NAMALWA (cell line): Measurements from ENCODE around the gene KRTAP10-9.
"Not testable (repeated sequence)": the region's sequence is repeated elsewhere in the genome, so short reads cannot be mapped to it uniquely, and the experiment has no call there.

Experiments used
- DNase-seq: peaks from one replicate; pipeline ENCODE4 v3.0.0-alpha.2; 2015; ENCODE audit warnings: low spot score

The KRTAP10-9 gene

DNA sequence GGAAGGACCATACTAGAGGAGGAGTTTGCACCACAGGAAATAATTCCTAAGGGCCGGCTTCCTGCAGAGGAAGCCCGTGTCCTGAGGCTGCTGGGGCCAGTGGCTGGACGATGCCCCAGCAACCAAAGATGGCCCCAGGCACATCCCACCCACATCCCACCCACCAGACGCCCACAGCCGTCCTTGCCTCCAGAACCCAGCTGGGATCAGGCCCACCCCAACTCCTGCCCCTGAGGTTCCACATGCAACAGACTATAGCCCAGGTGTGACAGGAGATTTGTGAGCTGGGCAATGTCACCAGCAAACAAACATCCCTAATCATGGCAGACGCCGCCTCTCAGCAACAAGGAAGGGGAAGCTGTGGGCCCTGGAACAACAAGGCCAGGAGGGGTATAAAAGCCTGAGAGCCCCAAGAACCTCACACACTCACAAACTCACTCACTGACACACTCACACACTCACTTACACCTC is at the start of gene KRTAP10-9:
KRTAP10-9 (plus strand) TSS at position 421 of the 471 bp plus-strand sequence. CDS start 79 bp downstream, outside the sequence.
- DNase-seq = no peak

DNA sequence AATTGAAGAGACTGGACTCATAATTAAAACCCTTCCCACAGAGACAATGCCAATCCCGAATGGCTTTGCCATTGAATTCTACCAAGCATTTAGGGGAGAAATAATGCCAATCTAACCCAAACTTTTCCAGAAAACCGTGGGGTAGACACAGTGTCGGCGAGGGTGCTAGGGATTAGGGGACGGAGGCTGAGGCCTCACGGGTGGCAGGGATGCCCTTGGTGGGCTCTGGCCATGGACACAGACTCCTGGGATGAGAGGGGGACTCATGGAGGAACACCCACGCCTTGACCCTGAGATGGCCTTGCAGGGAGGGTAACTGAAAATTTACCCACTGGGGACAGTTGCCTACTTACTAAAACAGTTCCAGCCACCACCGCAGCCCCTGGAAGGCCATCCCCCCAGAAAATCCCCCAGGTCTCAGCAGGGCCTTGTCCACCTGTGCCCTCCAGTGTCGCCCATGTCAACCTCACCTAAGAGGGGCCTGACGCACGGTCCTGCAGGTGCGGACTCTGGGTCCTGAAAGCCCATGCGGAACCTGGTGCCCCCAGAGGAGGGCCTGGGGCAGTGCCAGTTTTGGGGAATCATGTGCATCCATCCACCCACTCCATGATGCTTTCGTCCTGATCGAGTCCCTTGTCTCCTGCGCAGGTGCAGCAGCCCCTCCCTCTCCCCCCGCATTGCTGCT is 48.4 kb upstream of the KRTAP10-9 start:
- DNase-seq = no peak

DNA sequence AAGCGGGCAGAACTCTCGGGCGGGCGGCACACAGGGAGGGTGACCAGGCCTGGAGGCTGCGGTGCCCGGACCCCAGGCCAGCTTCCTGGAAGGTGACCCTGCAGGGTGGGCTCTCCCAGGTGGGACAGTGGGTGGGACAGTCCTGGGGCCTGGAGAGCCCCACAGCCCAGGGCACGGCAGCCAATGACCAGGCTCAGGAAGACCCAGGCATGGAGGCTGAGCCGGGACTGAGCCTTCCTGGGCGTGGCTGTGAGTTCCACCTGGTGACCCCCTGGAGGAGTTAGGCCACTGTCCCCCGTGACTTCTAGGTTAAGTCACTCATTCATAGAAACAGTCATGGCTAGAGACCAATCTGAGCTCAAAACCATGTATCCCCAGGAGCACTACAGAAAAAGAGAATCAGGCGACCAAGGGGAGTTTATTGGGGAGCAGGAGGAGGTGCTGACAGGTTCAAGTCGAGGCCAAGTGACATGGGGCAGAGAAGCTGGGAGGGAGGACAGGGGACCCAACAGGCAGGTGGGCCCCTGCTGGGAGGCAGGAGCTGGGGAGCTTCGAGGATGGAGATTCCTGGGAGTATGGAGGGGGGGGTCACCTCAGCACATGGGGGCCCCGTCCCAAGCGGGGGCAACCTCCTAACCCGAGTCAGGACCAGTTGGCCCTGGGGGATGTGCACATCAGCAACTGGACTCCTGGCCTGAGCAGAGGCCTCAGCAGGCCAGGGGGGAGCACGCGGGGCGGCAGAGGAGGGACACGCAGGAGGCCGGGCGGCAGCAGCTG is 47.6 kb upstream of the KRTAP10-9 start:
- DNase-seq = no peak

- no peak for DNase-seq
These were observed 47.1 kb upstream of the KRTAP10-9 start for GRCh38 chr21:44579833-44580144.

DNA sequence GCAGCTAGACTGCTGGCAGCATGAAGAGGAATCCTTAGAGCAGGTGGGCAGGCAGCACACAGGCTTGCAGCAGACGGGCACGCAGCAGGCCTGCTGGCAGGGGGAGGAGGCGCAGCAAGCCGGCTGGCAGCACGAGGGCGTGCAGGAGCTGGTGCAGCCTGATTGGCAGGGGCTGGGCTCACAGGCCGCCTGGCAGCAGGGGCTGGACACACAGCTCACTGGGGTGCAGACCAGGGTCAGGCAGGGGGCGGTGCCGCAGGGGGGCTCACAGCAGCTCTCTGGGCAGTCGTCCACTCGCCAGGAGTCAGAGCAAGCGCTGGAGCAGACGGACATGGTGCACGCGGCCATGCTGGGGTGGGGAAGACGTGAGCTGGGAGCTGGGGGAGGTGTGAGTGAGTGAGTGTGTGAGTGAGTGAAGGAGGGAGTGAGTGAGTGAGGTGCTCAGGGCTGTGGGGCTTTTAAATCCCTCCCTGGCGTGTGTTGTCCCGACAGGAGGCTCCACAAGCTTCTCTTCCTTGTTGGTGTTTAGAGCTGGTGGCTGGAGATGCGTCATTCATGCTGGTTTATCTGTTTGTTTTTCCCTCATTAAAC is 46.6 kb upstream of the KRTAP10-9 start, which contains the start of gene KRTAP10-5:
KRTAP10-5 (minus strand) TSS at position 374 of the 591 bp plus-strand sequence; CDS start at position 348, 26 bp downstream.
- DNase-seq = not testable (repeated sequence)

DNA sequence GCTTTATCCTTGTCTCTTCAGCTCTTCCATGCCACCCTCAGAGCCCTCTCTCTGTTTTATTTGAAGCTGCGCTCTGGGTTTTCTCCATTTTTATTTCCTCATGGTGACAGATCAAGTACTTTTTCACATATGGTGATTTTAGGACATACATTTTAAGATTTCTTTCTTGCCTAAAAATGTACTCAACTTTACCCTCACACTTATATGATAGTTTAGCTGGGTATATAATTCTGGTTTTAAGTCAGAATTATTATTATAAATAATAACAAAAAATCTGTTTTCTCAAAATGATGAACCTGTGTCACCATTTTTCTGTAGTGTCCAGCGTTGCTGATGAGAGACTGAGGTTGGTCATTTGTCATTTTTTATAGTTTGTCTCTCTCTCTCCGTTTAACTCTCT is 45.7 kb upstream of the KRTAP10-9 start:
- DNase-seq = no peak

GRCh38 chr21:44582055-44582454 is 44.8 kb upstream of the KRTAP10-9 start:
- no peak for DNase-seq

- no peak for DNase-seq
These were observed 43.6 kb upstream of the KRTAP10-9 start for GRCh38 chr21:44583089-44583799.

DNA sequence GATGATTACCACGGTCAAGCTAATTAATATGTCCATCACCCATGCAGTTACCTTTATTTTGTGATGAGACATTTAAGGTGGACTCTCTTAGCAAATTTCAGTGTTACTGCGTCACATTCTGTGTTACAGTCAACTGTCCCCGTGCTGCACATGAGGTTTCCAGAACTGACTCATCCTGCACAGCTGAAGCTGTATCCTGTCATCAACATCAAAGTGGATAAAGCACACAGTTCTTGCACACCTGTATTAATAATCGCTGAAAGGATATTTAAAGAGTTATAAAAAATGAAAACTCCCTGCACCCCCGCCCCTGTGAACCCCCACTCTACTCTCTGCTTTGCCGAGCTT is 43.1 kb upstream of the KRTAP10-9 start:
- DNase-seq = no peak

- DNase-seq = no peak
These were observed 41.0 kb upstream of the KRTAP10-9 start for GRCh38 chr21:44585892-44586291.

- DNase-seq = no peak
These were observed 37.8 kb upstream of the KRTAP10-9 start for GRCh38 chr21:44589094-44589493.

DNA sequence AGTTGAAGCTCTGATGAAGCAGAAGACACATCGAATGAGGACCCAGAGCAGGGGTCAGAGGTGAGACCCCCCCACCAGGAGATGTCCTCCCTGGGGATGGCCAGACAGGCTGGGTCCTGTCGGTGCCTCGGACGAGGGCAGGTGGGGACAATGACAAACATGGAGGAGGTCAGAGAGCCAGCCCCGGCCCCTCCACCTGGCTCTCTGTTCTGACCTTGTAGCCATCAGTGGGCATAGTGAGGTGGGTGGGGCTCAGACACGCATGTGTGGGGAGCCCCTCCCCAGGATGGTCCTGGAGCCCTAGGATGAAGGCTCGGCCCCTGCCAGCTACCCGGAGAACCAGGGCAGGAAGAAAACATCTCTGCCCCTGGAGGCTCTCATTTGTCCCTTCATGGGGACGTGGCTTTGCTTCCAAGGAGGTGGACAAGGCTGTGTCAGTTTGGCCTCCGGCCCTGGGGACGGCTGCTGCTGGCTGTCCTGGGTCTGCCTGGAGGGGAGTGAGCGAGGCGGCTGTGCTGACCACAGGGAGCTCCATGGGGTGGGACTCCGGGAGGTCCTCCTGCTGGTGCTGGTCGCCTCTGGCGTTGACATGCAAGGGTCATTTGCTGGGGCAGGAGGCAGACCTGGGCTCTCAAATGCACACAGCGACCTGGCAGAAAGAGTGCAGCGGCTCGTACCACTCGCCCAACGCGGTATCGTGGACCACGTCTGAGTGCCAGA is 37.1 kb upstream of the KRTAP10-9 start:
- DNase-seq = no peak

DNA sequence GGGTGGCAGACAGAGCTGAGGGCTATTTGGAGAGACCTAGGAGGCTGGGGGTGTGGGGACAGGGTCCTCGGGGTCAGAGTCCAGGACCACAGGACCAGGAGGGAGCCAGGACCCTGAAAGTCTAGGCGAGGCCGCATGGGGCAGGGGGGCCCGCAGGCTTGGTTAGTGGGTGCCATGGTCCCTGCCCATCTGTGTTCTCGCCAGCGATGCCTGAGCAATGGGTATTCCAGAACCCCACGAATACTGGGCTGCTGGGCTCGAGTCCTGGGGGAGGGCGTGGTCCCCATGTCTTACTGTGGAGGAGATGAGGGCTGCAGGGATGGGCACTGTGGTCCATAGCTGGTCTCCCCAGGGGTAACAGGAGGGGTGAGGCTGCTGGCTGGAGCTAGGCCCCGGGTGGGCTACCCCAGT is 36.6 kb upstream of the KRTAP10-9 start:
- no peak for DNase-seq

DNA sequence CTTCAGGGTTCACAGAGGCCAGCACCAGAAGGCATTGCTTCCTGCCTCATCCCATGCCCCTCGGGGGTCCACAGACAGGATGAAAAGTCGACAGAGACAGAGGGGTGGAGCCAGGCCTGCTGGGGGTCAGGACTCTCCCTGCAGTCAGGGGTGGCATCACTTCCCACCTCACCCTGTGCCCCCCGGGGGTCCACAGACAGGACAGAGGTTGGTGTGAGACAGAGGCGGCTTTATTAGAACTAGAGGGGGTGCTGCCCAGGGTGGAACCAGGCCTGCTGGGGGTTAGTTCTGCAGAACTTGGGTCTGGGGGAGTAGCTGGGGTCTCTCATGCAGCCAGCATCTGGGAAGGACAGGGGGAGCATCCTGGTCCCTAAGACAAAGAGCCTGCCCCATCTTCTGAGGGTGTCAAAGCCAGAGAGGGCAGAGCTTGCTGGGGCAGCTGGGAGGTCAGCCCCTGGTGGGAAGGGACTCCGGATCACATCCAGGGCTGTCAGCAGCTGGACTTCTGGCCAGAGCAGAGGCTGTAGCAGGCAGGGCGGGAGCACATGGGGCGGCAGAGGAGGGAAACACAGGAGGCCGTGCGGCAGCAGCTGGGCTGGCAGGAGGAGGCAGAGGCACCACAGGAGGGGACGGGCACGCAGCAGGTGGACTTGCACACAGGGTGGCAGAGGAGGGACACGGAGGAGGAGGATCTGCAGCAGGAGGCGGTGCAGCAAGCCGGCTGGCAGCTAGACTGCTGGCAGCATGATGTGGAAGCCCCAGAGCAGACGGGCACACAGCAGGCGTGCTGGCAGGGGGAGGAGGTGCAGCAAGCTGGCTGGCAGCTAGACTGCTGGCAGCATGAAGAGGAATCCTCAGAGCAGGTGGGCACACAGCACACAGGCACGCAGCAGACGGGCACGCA is 35.7 kb upstream of the KRTAP10-9 start:
- DNase-seq = not testable (repeated sequence)

- not testable (repeated sequence) for DNase-seq
These were observed 35.1 kb upstream of the KRTAP10-9 start for GRCh38 chr21:44591801-44592130.

- no peak for DNase-seq
These were observed 34.2 kb upstream of the KRTAP10-9 start, which contains the start of gene KRTAP10-6 for GRCh38 chr21:44592446-44593311. Gene KRTAP10-6 (minus strand): TSS chr21:44592505. CDS start chr21:44592484, 21 bp downstream.

GRCh38 chr21:44593598-44594405 is 33.1 kb upstream of the KRTAP10-9 start:
- DNase-seq = no peak

DNA sequence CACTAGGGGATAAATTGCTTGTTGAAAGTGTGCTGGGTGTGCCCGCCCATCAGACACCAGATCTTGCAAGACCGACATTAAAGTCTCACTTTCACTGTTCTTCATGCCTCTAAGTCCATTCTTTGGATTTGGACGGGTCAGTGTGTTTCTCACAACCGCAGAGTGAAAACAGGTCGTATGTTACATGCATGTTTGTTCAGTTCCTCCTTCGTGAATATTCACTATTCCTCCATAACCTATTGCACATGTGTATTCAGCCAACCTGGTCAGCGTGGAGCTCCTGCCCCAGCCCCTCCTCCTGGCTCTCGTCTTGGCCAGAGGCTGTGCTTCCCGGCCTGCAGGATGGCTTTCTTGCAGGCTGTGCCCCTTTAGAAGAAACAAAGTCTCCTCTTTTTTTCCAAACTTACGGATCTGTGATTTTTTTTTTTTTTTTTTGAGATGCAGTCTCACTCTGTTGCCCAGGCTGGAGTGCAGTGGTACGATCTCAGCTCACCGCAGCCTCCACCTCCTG is 32.4 kb upstream of the KRTAP10-9 start:
- no peak for DNase-seq

- no peak for DNase-seq
These were observed 31.4 kb upstream of the KRTAP10-9 start for GRCh38 chr21:44595524-44595923.
